Panc1 (cell line): ENCODE results near the gene MTG1. TPM values are rescaled to one million over a fixed set of nuclear protein-coding genes. Genes with fewer than 3 reads are reported as not detected.

Source experiments
- ATAC-seq: fragments of 200-7000 bp; cut with Tn5 transposase; 2 replicates; pipeline ENCODE4 v1.9.1; 2020; ENCODE audit warnings: mild to moderate bottlenecking, moderate library complexity
- BruUV-seq: library from RNA; stranded (reverse); fragments of 400-500 nt; replicated peaks from 2 replicates; lab custom pipeline; 2021; lab: Mats Ljungman, UMichigan
- CTCF ChIA-PET: fragments of 300-600 bp; sonication (Branson Sonifier 250); formaldehyde crosslinking; loops from one replicate; lab custom pipeline; 2022; ENCODE audit warnings: antibody characterized with exemption; lab: Charles Lee
- POLR2A ChIA-PET: fragments of 300-600 bp; sonication (Branson Sonifier 250); formaldehyde crosslinking; loops from one replicate; lab custom pipeline; 2022; ENCODE audit warnings: antibody characterized with exemption; lab: Charles Lee
- DNase-seq: peaks from one replicate; pipeline ENCODE4 v3.0.0-alpha.2; 2010; ENCODE audit warnings: low read depth, low spot score
- H3K27ac ChIP-seq: 2 replicates; pipeline ENCODE4 v1.5.1; 2011; ENCODE audit warnings: mild to moderate bottlenecking, low read length, inconsistent platforms
- H3K27me3 ChIP-seq: fragments of 200-500 bp; sonication (Bioruptor generic); 2 replicates; pipeline ENCODE4 v1.6.0; 2014; ENCODE audit warnings: low read length, inconsistent platforms; ENCODE audit not compliant: control insufficient read depth, insufficient read depth
- H3K36me3 ChIP-seq: fragments of 200-500 bp; sonication (Bioruptor generic); 2 replicates; pipeline ENCODE4 v1.5.1; 2014; ENCODE audit warnings: inconsistent platforms, mild to moderate bottlenecking, low read length, moderate library complexity; ENCODE audit not compliant: control insufficient read depth, insufficient read depth
- H3K4me1 ChIP-seq: 2 replicates; pipeline ENCODE4 v1.5.1; 2011; ENCODE audit warnings: inconsistent platforms, mild to moderate bottlenecking, low read length, moderate library complexity; ENCODE audit not compliant: control insufficient read depth, insufficient read depth
- H3K4me3 ChIP-seq, 2 experiments: 2 replicates each; pipeline ENCODE4 v1.5.1; 2011 to 2012; ENCODE audit warnings: low read depth in 2 of 2, low read length in 2 of 2, mild to moderate bottlenecking in 2 of 2, inconsistent platforms in 1 of 2, moderate library complexity in 1 of 2
- H3K9me3 ChIP-seq: fragments of 200-500 bp; sonication (Bioruptor generic); 2 replicates; pipeline ENCODE4 v1.5.1; 2014; ENCODE audit warnings: low read depth, mild to moderate bottlenecking, inconsistent platforms, low read length, moderate library complexity; ENCODE audit not compliant: control insufficient read depth, insufficient read depth
- CTCF ChIP-seq: fragments of 450-650 bp; IDR thresholded peaks from 2 replicates; pipeline ENCODE4 v1.5.1; 2017; ENCODE audit warnings: mild to moderate bottlenecking
- POLR2AphosphoS5 ChIP-seq: IDR thresholded peaks from 2 replicates; pipeline ENCODE4 v1.6.1; 2012; ENCODE audit warnings: mild to moderate bottlenecking, low read depth, low read length, moderate library complexity
- REST ChIP-seq, 2 experiments: IDR thresholded peaks; 2 replicates each; pipeline ENCODE4 v1.6.1; 2011 to 2012; ENCODE audit warnings: low read depth in 2 of 2, control low read depth in 1 of 2, low read length in 1 of 2, mild to moderate bottlenecking in 1 of 2, moderate library complexity in 1 of 2; ENCODE audit not compliant: insufficient read depth in 1 of 2
- SIN3A ChIP-seq: IDR thresholded peaks from 2 replicates; pipeline ENCODE4 v1.6.1; 2012; ENCODE audit warnings: low read depth, mild to moderate bottlenecking, low read length, moderate library complexity, borderline replicate concordance; ENCODE audit not compliant: insufficient read depth
- TCF7L2 ChIP-seq: IDR thresholded peaks from 2 replicates; pipeline ENCODE4 v1.6.1; 2011; ENCODE audit warnings: mild to moderate bottlenecking, low read depth, low read length, inconsistent platforms
- in situ Hi-C: cut with HindIII; loops from 2 replicates; pipeline ENCODE4 v1.10.0; 2016; ENCODE audit warnings: low sequenced_read_pairs, low pct_unique_long_range_greater_than_20kb
- intact Hi-C: fragments of 100-400 bp; cut with micrococcal nuclease; formaldehyde crosslinking; loops from one replicate; pipeline ENCODE4 v1.10.0; 2022; ENCODE audit not compliant: unreplicated experiment
- total RNA-seq: library from RNA; stranded (reverse); gene quantifications from one replicate; pipeline ENCODE4 v1.2.1, GENCODE V29; 2021; ENCODE audit not compliant: unreplicated experiment

The MTG1 gene
- total RNA-seq, 1 experiment from 2014 or later: 96.4 TPM

- BruUV-seq: TSS peak; percentile 53
- ChIA-PET POLR2A (no interaction called here), CTCF (no interaction called here)
- no peak for TF ChIP-seq SIN3A
- no peak for TF ChIP-seq POLR2AphosphoS5
- TF ChIP-seq REST (IDR thresholded peaks at IDR 0.05; ENCODE audit: insufficient read depth in 1 of 2, low read depth in 2 of 2, low read length in 1 of 2): no peak
- TF ChIP-seq CTCF: no peak
- no peak for TF ChIP-seq TCF7L2
- H3K27me3 ChIP-seq: no peaks in the 10 kb centered on the region
- in situ Hi-C loops (no loop called here), intact Hi-C loops (no loop called here)
- H3K36me3 ChIP-seq: peaks cover 14% of the 10 kb centered on the region; the same call in 1 of the 2 replicates
- H3K4me3 ChIP-seq: no peak overlapping the region
- DNase-seq (no peak), ATAC-seq (no peak)
- peaks cover 9% of the 10 kb centered on the region for H3K4me1 ChIP-seq
- H3K27ac ChIP-seq: no peak overlapping the region
- H3K9me3 ChIP-seq: no peaks in the 10 kb centered on the region
Measured at GRCh38 chr10:133370030-133370786, 23.7 kb upstream of the MTG1 start.

GRCh38 chr10:133372507-133372906 is 21.4 kb upstream of the MTG1 start:
- ChIA-PET CTCF (no interaction called here), POLR2A (no interaction called here)
- in situ Hi-C loops: no loop called here
- TF ChIP-seq POLR2AphosphoS5: no peak
- no peak for TF ChIP-seq SIN3A
- no peak for TF ChIP-seq CTCF
- no peak for TF ChIP-seq TCF7L2
- TF ChIP-seq REST (IDR thresholded peaks at IDR 0.05; ENCODE audit: insufficient read depth in 1 of 2, low read depth in 2 of 2, low read length in 1 of 2): no peak
- DNase-seq: no peak
- H3K9me3 ChIP-seq: no peaks in the 10 kb centered on the region
- H3K4me1 ChIP-seq: peaks cover 9% of the 10 kb centered on the region
- BruUV-seq: no TSS peak
- H3K27ac ChIP-seq: no peak overlapping the region
- H3K27me3 ChIP-seq: no peaks in the 10 kb centered on the region
- peak overlapping the region; percentile 7 to 26 for H3K4me3 ChIP-seq
- no peak for ATAC-seq
- H3K36me3 ChIP-seq: peaks cover 12% of the 10 kb centered on the region; the same call in 1 of the 2 replicates
- intact Hi-C loops: no loop called here
